OCI-LY7 (cell line): Measurements from ENCODE around the gene HOXB8. TPM values are rescaled to one million over a fixed set of nuclear protein-coding genes. Genes with fewer than 3 reads are reported as not detected.

ENCODE experiments used
- BruUV-seq: library from RNA; stranded (reverse); fragments of 400-500 nt; replicated peaks from 2 replicates; lab custom pipeline; 2021; lab: Mats Ljungman, UMichigan
- CTCF ChIA-PET: fragments of 300-600 bp; sonication (Branson Sonifier 250); formaldehyde crosslinking; loops from one replicate; lab custom pipeline; 2022; ENCODE audit warnings: antibody characterized with exemption; ENCODE audit not compliant: unreplicated experiment; lab: Charles Lee
- POLR2A ChIA-PET: fragments of 300-600 bp; sonication (Branson Sonifier 250); formaldehyde crosslinking; loops from one replicate; lab custom pipeline; 2022; ENCODE audit warnings: antibody characterized with exemption; lab: Charles Lee
- DNase-seq: peaks from one replicate; pipeline ENCODE4 v3.0.0-alpha.2; 2015; ENCODE audit warnings: low spot score
- H2AFZ ChIP-seq: fragments of 200-600 bp; sonication (generic), shearing (Covaris generic); 2 replicates; pipeline ENCODE4 v1.6.1; 2014; ENCODE audit warnings: mild to moderate bottlenecking, antibody characterized with exemption, low read length, moderate library complexity
- H3K27ac ChIP-seq: fragments of 200-600 bp; sonication (generic); 2 replicates; pipeline ENCODE4 v1.5.1; 2014; ENCODE audit warnings: mixed run types, low read depth, mild to moderate bottlenecking, moderate library complexity, low read length, inconsistent platforms; ENCODE audit not compliant: poor library complexity, severe bottlenecking
- H3K36me3 ChIP-seq: fragments of 200-600 bp; sonication (generic); 2 replicates; pipeline ENCODE4 v1.6.1; 2014; ENCODE audit warnings: mild to moderate bottlenecking, antibody characterized with exemption, low read length, moderate library complexity, mixed read lengths; ENCODE audit not compliant: insufficient read depth
- H3K4me1 ChIP-seq: fragments of 200-600 bp; sonication (generic); 2 replicates; pipeline ENCODE4 v1.5.1; 2014; ENCODE audit warnings: mild to moderate bottlenecking, low read length; ENCODE audit not compliant: insufficient read depth, poor library complexity, severe bottlenecking
- H3K4me2 ChIP-seq: fragments of 200-600 bp; sonication (generic); 2 replicates; pipeline ENCODE4 v1.6.1; 2014; ENCODE audit warnings: mild to moderate bottlenecking, low read length
- H3K4me3 ChIP-seq: fragments of 200-600 bp; sonication (generic); 2 replicates; pipeline ENCODE4 v1.5.1; 2014; ENCODE audit warnings: mild to moderate bottlenecking, low read depth, low read length; ENCODE audit not compliant: poor library complexity, severe bottlenecking
- H3K79me2 ChIP-seq: fragments of 200-600 bp; sonication (generic); 2 replicates; pipeline ENCODE4 v1.6.1; 2016; ENCODE audit warnings: low read depth, mild to moderate bottlenecking, low read length, moderate library complexity, mixed read lengths; ENCODE audit not compliant: insufficient read depth
- H3K9me2 ChIP-seq: fragments of 200-600 bp; sonication (generic); 2 replicates; pipeline ENCODE4 v1.6.1; 2016; ENCODE audit warnings: mild to moderate bottlenecking, low read length, mixed read lengths; ENCODE audit not compliant: insufficient read depth
- H3K9me3 ChIP-seq: fragments of 200-600 bp; sonication (generic); 2 replicates; pipeline ENCODE4 v1.6.1; 2014; ENCODE audit warnings: mild to moderate bottlenecking, mixed run types, low read length, mixed read lengths
- H4K20me1 ChIP-seq: fragments of 200-600 bp; sonication (generic); 2 replicates; pipeline ENCODE4 v1.6.1; 2014; ENCODE audit warnings: mild to moderate bottlenecking, antibody characterized with exemption, low read length, moderate library complexity, mixed read lengths; ENCODE audit not compliant: insufficient read depth
- CTCF ChIP-seq: fragments of 200-600 bp; sonication (generic); conservative IDR thresholded peaks from 2 replicates; pipeline ENCODE4 v1.5.1; 2014; ENCODE audit warnings: mild to moderate bottlenecking, antibody characterized with exemption, low read length, moderate library complexity, mixed read lengths
- EZH2phosphoT487 ChIP-seq: fragments of 200-600 bp; sonication (generic); IDR thresholded peaks from 2 replicates; pipeline ENCODE4 v1.6.1; 2018; ENCODE audit warnings: low read depth, borderline replicate concordance, mild to moderate bottlenecking, mixed run types, antibody characterized with exemption, low read length, moderate library complexity, mixed read lengths
- intact Hi-C: fragments of 100-400 bp; cut with micrococcal nuclease; formaldehyde crosslinking; loops from one replicate; pipeline ENCODE4 v1.10.0; 2022; ENCODE audit not compliant: unreplicated experiment
- total RNA-seq, 2 experiments: library from RNA; depleted of rRNA in 1 of 2; stranded (reverse); fragments of >200 nt in 1 of 2; shearing (Covaris generic) in 1 of 2; gene quantifications; 2 replicates each; pipeline ENCODE4 v1.2.3, GENCODE V29; 2014 to 2022

HOXB8 gene
- total RNA-seq, 2 experiments from 2014 or later, result not detected

- H3K4me3 ChIP-seq, result no peak overlapping the region
- H3K27ac ChIP-seq, result no peak overlapping the region
- H3K36me3 ChIP-seq, result no peaks in the 10 kb centered on the region
- ChIA-PET POLR2A (no interaction called here), CTCF (interaction anchor here (1.2 kb wide), 1 partner anchor 14 kb away, joined by 3 read pairs; no protein-coding TSS in a partner anchor)
- intact Hi-C loops, result no loop called here
- H3K9me3 ChIP-seq, result no peaks in the 10 kb centered on the region
- no peak overlapping the region for H3K4me2 ChIP-seq
- TF ChIP-seq CTCF, result no peak
- TF ChIP-seq EZH2phosphoT487, result no peak
- H3K9me2 ChIP-seq, result no peaks in the 10 kb centered on the region
- H3K4me1 ChIP-seq, result no peaks in the 10 kb centered on the region
- H4K20me1 ChIP-seq, result no peaks in the 10 kb centered on the region
- no peak overlapping the region for H2AFZ ChIP-seq
- no peaks in the 10 kb centered on the region for H3K79me2 ChIP-seq
- no TSS peak for BruUV-seq
- DNase-seq, result no peak
Observed at GRCh38 chr17:48622857-48623256, 7.8 kb upstream of the HOXB8 start.

DNA sequence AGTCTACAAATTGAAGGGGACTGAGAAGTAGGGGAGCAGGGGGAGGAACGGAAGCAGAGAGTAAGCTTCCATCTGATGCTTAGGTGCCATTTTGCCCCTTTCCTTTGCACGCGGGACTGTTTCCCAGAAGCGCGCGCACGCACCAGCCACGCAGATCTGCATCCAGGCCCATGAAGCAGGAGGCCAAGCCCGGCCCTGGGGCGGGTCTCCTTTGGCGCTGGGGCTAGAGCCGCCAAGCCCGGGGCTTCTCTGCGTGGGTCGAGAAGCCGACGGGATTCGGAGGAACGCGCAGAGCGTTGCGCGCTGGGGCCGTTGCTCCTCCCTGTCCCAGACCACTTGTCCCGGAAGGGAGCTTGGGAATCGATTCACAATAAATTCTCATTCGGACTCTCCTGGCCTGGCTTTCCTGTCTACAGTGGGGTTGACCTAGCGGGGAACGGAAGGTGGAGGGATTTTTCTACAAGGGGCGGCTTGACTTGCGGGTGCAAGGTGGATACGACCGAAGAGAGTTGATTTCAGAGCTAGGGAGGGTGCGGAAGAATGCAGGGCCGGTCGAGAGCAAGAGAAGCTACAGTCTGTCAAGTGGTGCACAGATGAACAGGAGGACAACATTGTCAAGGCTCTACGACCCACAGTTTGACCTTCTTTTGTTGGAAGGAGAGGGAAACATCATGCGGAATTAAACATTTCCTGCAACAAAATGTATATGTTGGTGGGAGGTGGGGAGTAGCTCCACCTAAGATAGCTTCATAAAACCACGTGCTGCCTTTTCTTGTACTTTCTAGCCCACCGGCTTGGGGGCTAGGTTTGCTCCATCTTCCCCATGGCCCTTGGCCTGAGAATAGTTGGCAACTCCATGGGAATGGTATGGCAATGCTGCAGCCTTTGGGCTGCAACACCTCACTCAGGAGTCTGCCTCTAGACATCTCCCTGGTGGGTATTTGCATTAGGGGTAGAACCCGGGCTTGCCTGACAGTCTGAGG lies 6.6 kb upstream of the HOXB8 start:
- no peak overlapping the region for H2AFZ ChIP-seq
- no peak overlapping the region for H3K4me3 ChIP-seq
- no peaks in the 10 kb centered on the region for H3K79me2 ChIP-seq
- no peak overlapping the region for H3K27ac ChIP-seq
- ChIA-PET POLR2A (interaction anchor here (0.6 kb wide), 2 partner anchors 230 to 276 kb away, joined by 3 read pairs; no protein-coding TSS in a partner anchor), CTCF (no interaction called here)
- H3K9me2 ChIP-seq, result no peaks in the 10 kb centered on the region
- DNase-seq, result no peak
- H3K4me1 ChIP-seq, result no peaks in the 10 kb centered on the region
- intact Hi-C loops, result no loop called here
- H3K9me3 ChIP-seq, result no peaks in the 10 kb centered on the region
- H3K4me2 ChIP-seq, result no peak overlapping the region
- H4K20me1 ChIP-seq, result no peaks in the 10 kb centered on the region
- H3K36me3 ChIP-seq, result no peaks in the 10 kb centered on the region
- no TSS peak for BruUV-seq
- TF ChIP-seq EZH2phosphoT487, result no peak
- TF ChIP-seq CTCF, result no peak
